Measurements from ENCODE around the gene MYOF.

Gene MYOF

DNA sequence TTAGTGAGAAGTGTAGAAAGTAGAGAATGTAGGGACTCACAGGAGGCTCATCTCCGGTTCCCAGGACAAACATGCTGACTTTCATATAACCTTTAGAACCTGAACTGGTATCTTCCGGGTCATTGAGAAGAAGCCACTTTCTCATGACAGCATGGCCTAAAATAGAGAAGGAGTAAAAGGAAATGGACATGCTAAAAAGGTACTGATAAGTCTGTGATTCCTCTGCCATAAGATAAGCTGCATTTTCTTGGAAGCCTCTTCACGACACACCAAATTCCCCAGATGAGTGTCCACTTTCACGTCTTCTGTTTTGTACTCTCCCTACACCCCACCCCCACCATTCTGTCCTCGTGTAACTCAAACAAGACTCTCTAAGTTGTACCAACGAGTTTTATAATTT lies 79.9 kb downstream of the MYOF start (continued):
- no peak for TF ChIP-seq TSHZ2 (CRISPR knock-in tag; IDR thresholded peaks at IDR 0.05)
- TF ChIP-seq, protein P1, sequence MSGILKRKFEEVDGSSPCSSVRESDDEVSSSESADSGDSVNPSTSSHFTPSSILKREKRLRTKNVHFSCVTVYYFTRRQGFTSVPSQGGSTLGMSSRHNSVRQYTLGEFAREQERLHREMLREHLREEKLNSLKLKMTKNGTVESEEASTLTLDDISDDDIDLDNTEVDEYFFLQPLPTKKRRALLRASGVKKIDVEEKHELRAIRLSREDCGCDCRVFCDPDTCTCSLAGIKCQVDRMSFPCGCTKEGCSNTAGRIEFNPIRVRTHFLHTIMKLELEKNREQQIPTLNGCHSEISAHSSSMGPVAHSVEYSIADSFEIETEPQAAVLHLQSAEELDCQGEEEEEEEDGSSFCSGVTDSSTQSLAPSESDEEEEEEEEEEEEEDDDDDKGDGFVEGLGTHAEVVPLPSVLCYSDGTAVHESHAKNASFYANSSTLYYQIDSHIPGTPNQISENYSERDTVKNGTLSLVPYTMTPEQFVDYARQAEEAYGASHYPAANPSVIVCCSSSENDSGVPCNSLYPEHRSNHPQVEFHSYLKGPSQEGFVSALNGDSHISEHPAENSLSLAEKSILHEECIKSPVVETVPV (CRISPR knock-in tag; IDR thresholded peaks at IDR 0.05): no peak
- TF ChIP-seq CSDC2 (CRISPR knock-in tag; IDR thresholded peaks at IDR 0.05): no peak
- no peak for TF ChIP-seq ESRRG (CRISPR knock-in tag; IDR thresholded peaks at IDR 0.05)
- no peak for TF ChIP-seq TCF4 (CRISPR knock-in tag; IDR thresholded peaks at IDR 0.05; ENCODE audit: borderline replicate concordance)
- TF ChIP-seq ZFP3 (CRISPR knock-in tag; IDR thresholded peaks at IDR 0.05): no peak

DNA sequence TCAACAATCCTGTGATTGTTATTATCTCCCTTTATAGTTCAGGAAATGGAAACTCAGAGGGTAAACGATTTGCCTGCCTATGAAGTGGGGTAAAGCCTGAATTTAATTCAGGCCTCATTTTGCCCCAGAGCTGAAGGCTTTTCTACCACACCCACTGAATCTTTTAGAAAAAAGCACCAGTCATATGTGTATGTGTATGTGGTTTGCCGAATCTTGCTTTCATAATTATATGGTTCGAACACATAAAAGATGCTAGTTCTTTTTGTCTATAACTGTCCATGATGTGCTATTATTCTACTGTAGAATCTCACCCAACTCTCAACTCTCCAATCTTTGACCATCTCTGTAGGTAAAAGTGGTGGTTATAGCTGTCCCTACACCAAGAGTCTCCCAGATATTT lies 83.6 kb downstream of the MYOF start:
- no peak for TF ChIP-seq ZNF8 (CRISPR knock-in tag; IDR thresholded peaks at IDR 0.05)
- TF ChIP-seq SNAI2 (CRISPR knock-in tag; IDR thresholded peaks at IDR 0.05): no peak
- no peak for TF ChIP-seq ZNF70 (CRISPR knock-in tag; IDR thresholded peaks at IDR 0.05)
- TF ChIP-seq ZFP30 (CRISPR knock-in tag; IDR thresholded peaks at IDR 0.05): no peak
- TF ChIP-seq CREB5 (CRISPR knock-in tag; IDR thresholded peaks at IDR 0.05; ENCODE audit: low read depth): no peak
- ATAC-seq: no peak

DNA sequence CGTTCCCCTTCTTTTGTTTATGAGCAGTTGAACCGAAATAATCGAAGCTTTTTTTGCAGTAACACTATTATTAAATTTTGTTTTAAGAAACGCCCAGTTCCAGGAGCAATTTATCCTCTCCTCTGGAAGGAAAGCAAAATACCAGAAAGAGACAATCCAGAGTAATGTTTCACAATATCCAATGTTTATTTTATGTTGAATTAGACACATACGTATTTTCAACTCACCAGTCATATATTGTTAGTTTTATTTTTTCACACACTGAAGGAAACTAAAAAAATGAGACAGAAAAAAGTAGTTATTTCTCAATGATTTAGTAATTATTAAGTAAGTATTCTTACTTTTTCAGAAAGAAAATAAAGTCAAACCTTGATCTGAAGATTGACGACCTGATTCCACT lies 85.1 kb downstream of the MYOF start:
- no peak for ATAC-seq
- TF ChIP-seq OSR1 (CRISPR knock-in tag; IDR thresholded peaks at IDR 0.05) (no peak), PATZ1 (CRISPR knock-in tag; IDR thresholded peaks at IDR 0.05; ENCODE audit: borderline replicate concordance) (no peak), ZNF565 (CRISPR knock-in tag; conservative IDR thresholded peaks at IDR 0.05; ENCODE audit: low read depth) (no peak), ARNTL (CRISPR knock-in tag; IDR thresholded peaks at IDR 0.05; ENCODE audit: borderline replicate concordance, low read depth) (no peak)

- TF ChIP-seq, protein P1 (CRISPR knock-in tag; IDR thresholded peaks at IDR 0.05): no peak
- TF ChIP-seq TSHZ2 (CRISPR knock-in tag; IDR thresholded peaks at IDR 0.05) (no peak), ZNF8 (CRISPR knock-in tag; IDR thresholded peaks at IDR 0.05) (no peak), CSDC2 (CRISPR knock-in tag; IDR thresholded peaks at IDR 0.05) (no peak), ZNF70 (CRISPR knock-in tag; IDR thresholded peaks at IDR 0.05) (no peak), CREB5 (CRISPR knock-in tag; IDR thresholded peaks at IDR 0.05; ENCODE audit: low read depth) (no peak), GLIS3 (CRISPR knock-in tag; IDR thresholded peaks at IDR 0.05) (no peak)
- no peak for ATAC-seq
These were observed 88.9 kb downstream of the MYOF start for GRCh38 chr10:93393211-93393610.

All from SK-N-SH treated with all-trans-retinoic acid at 6 μM for 48 hours (cell line).